IMR-90 (cell line): ENCODE results near the gene MSI1. TPM values are rescaled to one million over a fixed set of nuclear protein-coding genes. Genes with fewer than 3 reads are reported as not detected.

ENCODE experiments used
- ATAC-seq: fragments of 200-7000 bp; cut with Tn5 transposase; 2 replicates; pipeline ENCODE4 v1.9.1; 2020; ENCODE audit warnings: low read depth, mild to moderate bottlenecking, moderate library complexity
- BruUV-seq: library from RNA; stranded (reverse); fragments of 400-500 nt; replicated peaks from 2 replicates; lab custom pipeline; 2021; lab: Mats Ljungman, UMichigan
- CTCF ChIA-PET: fragments of 300-600 bp; formaldehyde crosslinking; extraction: SDS; loops from one replicate; lab custom pipeline; 2021; ENCODE audit warnings: antibody characterized with exemption; lab: Yijun Ruan, JAX
- POLR2A ChIA-PET: fragments of 300-600 bp; sonication (Branson Sonifier 250); formaldehyde crosslinking; loops from one replicate; lab custom pipeline; 2022; ENCODE audit warnings: antibody characterized with exemption; ENCODE audit not compliant: unreplicated experiment; lab: Charles Lee
- DNase-seq: peaks from one replicate; pipeline ENCODE4 v3.0.0; 2013
- H2AFZ ChIP-seq: replicated peaks from 2 replicates; pipeline ENCODE3; 2013; ENCODE audit warnings: low read length, mild to moderate bottlenecking; ENCODE audit not compliant: poor library complexity
- H2AK5ac ChIP-seq: 2 replicates; pipeline ENCODE4 v1.6.1; 2013; ENCODE audit warnings: low read depth, low read length, inconsistent platforms
- H2AK9ac ChIP-seq: replicated peaks from 2 replicates; pipeline ENCODE3; 2013; ENCODE audit warnings: mild to moderate bottlenecking, low read depth, low read length, moderate library complexity; ENCODE audit not compliant: poor library complexity
- H2BK120ac ChIP-seq: 2 replicates; pipeline ENCODE4 v1.6.1; 2013; ENCODE audit warnings: low read depth, low read length, inconsistent platforms
- H2BK15ac ChIP-seq: 3 replicates; pipeline ENCODE4 v1.6.1; 2013; ENCODE audit warnings: low read depth, low read length, inconsistent platforms
- H2BK20ac ChIP-seq: 2 replicates; pipeline ENCODE4 v1.6.1; 2013; ENCODE audit warnings: low read depth, mild to moderate bottlenecking, inconsistent platforms, low read length, moderate library complexity
- H2BK5ac ChIP-seq: 2 replicates; pipeline ENCODE4 v1.6.1; 2013; ENCODE audit warnings: mild to moderate bottlenecking, low read depth, low read length, inconsistent platforms; ENCODE audit not compliant: poor library complexity, severe bottlenecking
- H3K14ac ChIP-seq: replicated peaks from 2 replicates; pipeline ENCODE4 v1.6.1; 2013; ENCODE audit warnings: low read depth, low read length, inconsistent platforms
- H3K18ac ChIP-seq: 2 replicates; pipeline ENCODE4 v1.6.1; 2013; ENCODE audit warnings: low read depth, low read length, control low read depth
- H3K23ac ChIP-seq: 2 replicates; pipeline ENCODE4 v1.6.1; 2013; ENCODE audit warnings: low read depth, low read length, inconsistent platforms
- H3K27ac ChIP-seq: 2 replicates; pipeline ENCODE4 v1.5.1; 2013; ENCODE audit warnings: mild to moderate bottlenecking, control low read depth, low read length; ENCODE audit not compliant: insufficient read depth
- H3K27me3 ChIP-seq: 2 replicates; pipeline ENCODE4 v1.6.1; 2013; ENCODE audit warnings: low read length; ENCODE audit not compliant: control insufficient read depth, insufficient read depth
- H3K36me3 ChIP-seq: 2 replicates; pipeline ENCODE4 v1.6.1; 2013; ENCODE audit warnings: low read length, mixed read lengths; ENCODE audit not compliant: control insufficient read depth, insufficient read depth
- H3K4ac ChIP-seq: 2 replicates; pipeline ENCODE4 v1.6.1; 2013; ENCODE audit warnings: low read depth, low read length, inconsistent platforms
- H3K4me1 ChIP-seq: 2 replicates; pipeline ENCODE4 v1.6.1; 2013; ENCODE audit warnings: low read length, mixed read lengths; ENCODE audit not compliant: control insufficient read depth, insufficient read depth
- H3K4me2 ChIP-seq: 2 replicates; pipeline ENCODE4 v1.6.1; 2013; ENCODE audit warnings: low read depth, mild to moderate bottlenecking, control low read depth, low read length, moderate library complexity
- H3K4me3 ChIP-seq: 2 replicates; pipeline ENCODE4 v1.5.1; 2013; ENCODE audit warnings: low read depth, mild to moderate bottlenecking, control low read depth, low read length, moderate library complexity; ENCODE audit not compliant: insufficient read depth
- H3K56ac ChIP-seq: 2 replicates; pipeline ENCODE4 v1.6.1; 2013; ENCODE audit warnings: low read length, inconsistent platforms; ENCODE audit not compliant: insufficient read depth; ENCODE audit errors: extremely low read depth
- H3K79me1 ChIP-seq, 2 experiments: 2 replicates each; pipeline ENCODE4 v1.6.1; 2013; ENCODE audit warnings: low read length in 2 of 2, inconsistent platforms in 1 of 2, low read depth in 1 of 2
- H3K9ac ChIP-seq: 2 replicates; pipeline ENCODE4 v1.6.1; 2013; ENCODE audit warnings: low read depth, low read length, control low read depth
- H3K9me1 ChIP-seq: 2 replicates; pipeline ENCODE4 v1.6.1; 2013; ENCODE audit warnings: low read length, inconsistent platforms; ENCODE audit not compliant: insufficient read depth
- H3K9me3 ChIP-seq: 2 replicates; pipeline ENCODE4 v1.6.1; 2013; ENCODE audit warnings: low read length; ENCODE audit not compliant: control insufficient read depth, insufficient read depth
- H4K20me1 ChIP-seq: 2 replicates; pipeline ENCODE4 v1.6.1; 2013; ENCODE audit warnings: low read length, inconsistent platforms; ENCODE audit not compliant: insufficient read depth
- H4K5ac ChIP-seq: 2 replicates; pipeline ENCODE4 v1.6.1; 2013; ENCODE audit warnings: mild to moderate bottlenecking, low read depth, low read length, control low read depth
- H4K8ac ChIP-seq, 2 experiments: 2 replicates each; pipeline ENCODE4 v1.6.1; 2013; ENCODE audit warnings: low read depth in 2 of 2, low read length in 2 of 2, control low read depth in 1 of 2, inconsistent platforms in 1 of 2
- H4K91ac ChIP-seq: 2 replicates; pipeline ENCODE4 v1.6.1; 2013; ENCODE audit warnings: low read depth, low read length, inconsistent platforms; ENCODE audit not compliant: insufficient read depth
- BHLHE40 ChIP-seq: fragments of 150-350 bp; IDR thresholded peaks from 2 replicates; pipeline ENCODE4 v1.6.1; 2016; ENCODE audit warnings: mild to moderate bottlenecking, low read depth, low read length
- CHD1 ChIP-seq: IDR thresholded peaks from 2 replicates; pipeline ENCODE4 v1.6.1; 2012; ENCODE audit warnings: low read depth, low read length, improper control_type of control experiment
- FOS ChIP-seq: fragments of 150-350 bp; IDR thresholded peaks from 2 replicates; pipeline ENCODE4 v1.6.1; 2016; ENCODE audit warnings: low read depth, low read length
- MAZ ChIP-seq: IDR thresholded peaks from 2 replicates; pipeline ENCODE4 v1.6.1; 2012; ENCODE audit warnings: low read depth, mild to moderate bottlenecking, low read length, improper control_type of control experiment, moderate library complexity, borderline replicate concordance
- POLR2A ChIP-seq: IDR thresholded peaks from 2 replicates; pipeline ENCODE4 v1.6.1; 2012; ENCODE audit warnings: mild to moderate bottlenecking, low read depth, low read length
- WGBS, 2 experiments: methylation state at CpG; one replicate each; pipeline versions ENCODE4 v1.1.5 to v1.1.7; 2013; ENCODE audit warnings: missing lambda C conversion rate in 2 of 2; ENCODE audit not compliant: insufficient read length in 1 of 2; ENCODE audit errors: extremely low coverage in 2 of 2; 5-methylcytosine and 5-hydroxymethylcytosine counted together
- dilution Hi-C: fragments of 300-500 bp; cut with HindIII; formaldehyde crosslinking; loops from one replicate; pipeline ENCODE4 v1.14.3; 2018; ENCODE audit warnings: low sequenced_read_pairs; ENCODE audit not compliant: unreplicated experiment
- in situ Hi-C: fragments of 300-500 bp; cut with MboI; formaldehyde crosslinking; loops from 3 replicates; pipeline ENCODE4 v1.14.3; 2019; ENCODE audit warnings: low sequenced_read_pairs, inconsistent platforms, mixed read lengths
- intact Hi-C: fragments of 100-400 bp; cut with micrococcal nuclease; formaldehyde crosslinking; loops from 2 replicates; pipeline ENCODE4 v1.10.0; 2022
- polyA plus RNA-seq, 3 experiments: library from polyadenylated mRNA; depleted of rRNA; stranded (reverse); fragments of >200 nt; gene quantifications; 2 replicates each; pipeline ENCODE4 v1.2.3, GENCODE V29; 2012; ENCODE audit warnings: low replicate concordance in 1 of 3
- total RNA-seq: library from RNA; depleted of rRNA; stranded (reverse); fragments of >200 nt; gene quantifications from 2 replicates; pipeline ENCODE4 v1.2.3, GENCODE V29; 2012

MSI1 gene
- total and polyA plus RNA-seq, 2 of the 4 experiments (the other 2 are of a cell fraction): not detected

DNA sequence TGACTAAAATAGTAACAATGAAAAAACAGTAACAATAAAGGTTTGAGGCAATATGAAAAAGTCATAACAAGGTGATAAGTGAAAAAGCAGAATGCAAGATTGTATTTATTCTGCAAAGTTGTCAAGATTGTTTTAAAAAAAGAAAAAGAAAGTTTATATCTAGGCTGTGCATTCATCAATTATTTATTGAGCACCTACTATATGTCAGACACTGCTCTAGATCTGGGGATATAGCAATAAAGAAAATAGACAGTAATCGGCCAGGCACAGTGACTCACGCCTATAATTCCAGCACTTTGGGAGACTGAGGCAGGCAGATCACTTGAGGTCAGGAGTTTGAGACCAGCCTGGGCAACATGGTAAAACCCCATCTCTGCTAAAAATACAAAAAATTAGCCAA, 45.2 kb downstream of the MSI1 start:
- no peaks in the 10 kb centered on the region for H3K9me1 ChIP-seq
- H3K79me1 ChIP-seq: no peaks in the 10 kb centered on the region
- no CpG with 5 or more reads among the region's 2 CpGs for WGBS, 2 experiments
- H3K56ac ChIP-seq: no peak overlapping the region
- no peak overlapping the region for H4K5ac ChIP-seq
- no peak overlapping the region for H3K27ac ChIP-seq
- H3K27me3 ChIP-seq: peaks cover 23% of the 10 kb centered on the region
- no peak overlapping the region for H2BK120ac ChIP-seq
- no peak overlapping the region for H3K23ac ChIP-seq
- no peak overlapping the region for H3K14ac ChIP-seq
- H2AFZ ChIP-seq: no peak overlapping the region
- H4K20me1 ChIP-seq: no peaks in the 10 kb centered on the region
- dilution Hi-C loops: no loop called here
- BruUV-seq: no TSS peak
- no peak overlapping the region for H3K18ac ChIP-seq
- H4K8ac ChIP-seq: no peak overlapping the region
- DNase-seq: no peak
- TF ChIP-seq BHLHE40 (no peak), FOS (no peak), POLR2A (no peak), CHD1 (no peak), MAZ (no peak)
- no peak overlapping the region for H3K9ac ChIP-seq
- H2AK5ac ChIP-seq: no peak overlapping the region
- no peak overlapping the region for H2BK5ac ChIP-seq
- no peak overlapping the region for H3K4ac ChIP-seq
- POLR2A ChIA-PET: interaction anchor here (0.6 kb wide), 1 partner anchor 130 kb away, joined by 4 read pairs; no protein-coding TSS in a partner anchor
- no peak overlapping the region for H3K4me3 ChIP-seq
- ATAC-seq: no peak
- H2BK20ac ChIP-seq: no peak overlapping the region
- no peak overlapping the region for H2AK9ac ChIP-seq
- no peaks in the 10 kb centered on the region for H3K4me1 ChIP-seq
- H3K9me3 ChIP-seq: no peaks in the 10 kb centered on the region
- no peak overlapping the region for H3K4me2 ChIP-seq
- H3K36me3 ChIP-seq: no peaks in the 10 kb centered on the region
- in situ Hi-C loops: no loop called here
- intact Hi-C loops: no loop called here
- H4K91ac ChIP-seq: no peak overlapping the region
- CTCF ChIA-PET: interaction anchor here (1.0 kb wide), 1 partner anchor 325 kb away, joined by 3 read pairs; no protein-coding TSS in a partner anchor
- H2BK15ac ChIP-seq: no peak overlapping the region
